ENCODE results near the gene THEMIS2. TPM values are rescaled to one million over a fixed set of nuclear protein-coding genes. Genes with fewer than 3 reads are reported as not detected.

THEMIS2 gene
- total and polyA plus RNA-seq, 2 of the 8 experiments (the other 6 are each of a cell fraction or from before 2014, with no cell fraction given) = 12.4 to 28.0 TPM

GRCh38 chr1:27873671-27874384 lies 1.5 kb downstream of the THEMIS2 start (continued):
- TF ChIP-seq SIX5 (IDR thresholded peaks at IDR 0.05; ENCODE audit: low read depth, low read length) (no peak), RXRA (IDR thresholded peaks at IDR 0.05; ENCODE audit: insufficient read depth, low read depth, low read length) (no peak), RAD21 (IDR thresholded peaks at IDR 0.05 in 1 of 2, conservative IDR thresholded peaks at IDR 0.05 in 1 of 2; ENCODE audit: low read depth in 2 of 2, low read length in 2 of 2) (no peak), HDAC6 (IDR thresholded peaks at IDR 0.05; ENCODE audit: low read depth, low read length) (no peak), ASH2L (IDR thresholded peaks at IDR 0.05; ENCODE audit: low read length) (no peak), JUN (IDR thresholded peaks at IDR 0.05; ENCODE audit: low read depth, low read length) (no peak), CHD1 (IDR thresholded peaks at IDR 0.05; ENCODE audit: low read depth, low read length) (no peak)
